ENCODE results near the gene STIMATE.

Gene STIMATE

DNA sequence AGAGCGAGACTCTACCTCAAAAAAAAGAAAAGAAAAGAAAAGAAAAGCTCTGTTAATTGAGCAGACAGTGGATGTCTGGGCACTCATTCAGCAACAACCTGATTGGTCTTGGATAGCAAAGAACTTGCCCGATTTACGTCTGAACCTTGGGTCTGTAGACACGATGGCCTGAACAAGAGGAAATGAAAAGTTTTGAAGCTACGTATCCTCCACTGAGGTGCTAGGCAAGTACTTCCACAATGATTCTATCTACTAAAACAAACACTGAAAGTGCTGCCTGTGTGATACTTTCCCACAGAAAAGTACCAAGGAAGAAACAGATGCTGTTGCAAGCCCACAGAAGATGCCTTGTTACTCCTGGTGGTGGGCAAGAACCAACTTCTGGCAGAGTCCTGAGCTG is 40.7 kb downstream of the STIMATE start:
- no peaks in the 10 kb centered on the region for H3K4me1 ChIP-seq (ENCODE audit: insufficient read depth, poor library complexity, severe bottlenecking)
- H3K4me3 ChIP-seq (ENCODE audit: severe bottlenecking) = no peak overlapping the region
- H3K27ac ChIP-seq (ENCODE audit: poor library complexity, severe bottlenecking) = no peak overlapping the region
- TF ChIP-seq, protein P1, sequence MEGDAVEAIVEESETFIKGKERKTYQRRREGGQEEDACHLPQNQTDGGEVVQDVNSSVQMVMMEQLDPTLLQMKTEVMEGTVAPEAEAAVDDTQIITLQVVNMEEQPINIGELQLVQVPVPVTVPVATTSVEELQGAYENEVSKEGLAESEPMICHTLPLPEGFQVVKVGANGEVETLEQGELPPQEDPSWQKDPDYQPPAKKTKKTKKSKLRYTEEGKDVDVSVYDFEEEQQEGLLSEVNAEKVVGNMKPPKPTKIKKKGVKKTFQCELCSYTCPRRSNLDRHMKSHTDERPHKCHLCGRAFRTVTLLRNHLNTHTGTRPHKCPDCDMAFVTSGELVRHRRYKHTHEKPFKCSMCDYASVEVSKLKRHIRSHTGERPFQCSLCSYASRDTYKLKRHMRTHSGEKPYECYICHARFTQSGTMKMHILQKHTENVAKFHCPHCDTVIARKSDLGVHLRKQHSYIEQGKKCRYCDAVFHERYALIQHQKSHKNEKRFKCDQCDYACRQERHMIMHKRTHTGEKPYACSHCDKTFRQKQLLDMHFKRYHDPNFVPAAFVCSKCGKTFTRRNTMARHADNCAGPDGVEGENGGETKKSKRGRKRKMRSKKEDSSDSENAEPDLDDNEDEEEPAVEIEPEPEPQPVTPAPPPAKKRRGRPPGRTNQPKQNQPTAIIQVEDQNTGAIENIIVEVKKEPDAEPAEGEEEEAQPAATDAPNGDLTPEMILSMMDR (IDR thresholded peaks at IDR 0.05; ENCODE audit: poor library complexity, severe bottlenecking) = no peak
- DNase-seq (ENCODE audit: low spot score) (no peak), ATAC-seq (ENCODE audit: low read depth) (no peak)
- H3K9me3 ChIP-seq (ENCODE audit: severe bottlenecking) = no peaks in the 10 kb centered on the region
- peaks cover 3% of the 10 kb centered on the region; the same call in 1 of the 2 replicates for H3K36me3 ChIP-seq (ENCODE audit: low read depth)
- H3K27me3 ChIP-seq (ENCODE audit: insufficient read depth, poor library complexity, severe bottlenecking) = no peaks in the 10 kb centered on the region

DNA sequence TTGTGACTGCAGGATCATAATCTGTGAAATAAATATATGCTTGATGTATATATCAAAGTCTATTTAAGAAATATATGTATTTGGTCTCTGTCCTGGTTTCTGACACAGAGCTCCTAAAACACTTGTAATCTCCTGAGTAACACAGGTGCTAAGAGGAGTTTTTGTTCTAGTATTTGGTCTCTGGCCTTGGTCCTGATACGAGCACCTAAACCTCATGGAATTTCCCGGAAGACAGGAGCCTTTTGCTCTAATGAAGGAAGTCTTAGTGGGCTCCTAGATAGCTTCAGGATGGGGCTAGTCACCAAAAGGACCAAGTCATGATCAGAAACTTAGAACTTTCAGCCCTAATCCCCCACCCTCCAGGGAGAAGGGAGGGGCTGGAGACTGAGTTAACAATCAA is 43.3 kb downstream of the STIMATE start:
- Histone ChIP-seq H3K9me3 (ENCODE audit: severe bottlenecking) (no peaks in the 10 kb centered on the region), H3K27ac (ENCODE audit: poor library complexity, severe bottlenecking) (no peak overlapping the region), H3K36me3 (ENCODE audit: low read depth) (peaks cover 9% of the 10 kb centered on the region; the same call in 1 of the 2 replicates), H3K27me3 (ENCODE audit: insufficient read depth, poor library complexity, severe bottlenecking) (no peaks in the 10 kb centered on the region), H3K4me3 (ENCODE audit: severe bottlenecking) (no peak overlapping the region), H3K4me1 (ENCODE audit: insufficient read depth, poor library complexity, severe bottlenecking) (no peaks in the 10 kb centered on the region)
- TF ChIP-seq, protein P1 (IDR thresholded peaks at IDR 0.05; ENCODE audit: poor library complexity, severe bottlenecking) = no peak
- ATAC-seq (ENCODE audit: low read depth) (no peak), DNase-seq (ENCODE audit: low spot score) (no peak)

DNA sequence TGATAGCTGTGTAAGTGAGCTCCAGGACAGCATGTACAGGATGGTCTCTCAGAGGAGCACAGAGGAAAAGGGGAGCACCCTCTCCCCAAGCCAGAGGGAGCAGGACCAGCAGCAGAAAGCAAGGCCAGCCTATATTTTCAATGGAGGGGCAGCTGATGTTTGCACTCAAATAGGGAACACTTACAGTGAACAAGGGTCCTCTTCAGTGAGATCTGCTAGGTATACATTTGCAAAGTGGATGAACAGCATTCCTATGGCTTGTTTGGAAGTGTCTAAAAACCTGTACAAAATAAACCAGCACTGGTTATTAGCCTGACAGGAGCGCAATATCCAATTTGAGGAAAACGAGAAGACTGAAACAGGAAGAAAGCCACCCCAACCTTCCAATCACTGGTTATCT is 44.9 kb downstream of the STIMATE start:
- ATAC-seq (ENCODE audit: low read depth) (no peak), DNase-seq (ENCODE audit: low spot score) (no peak)
- no peak overlapping the region for H3K27ac ChIP-seq (ENCODE audit: poor library complexity, severe bottlenecking)
- H3K4me3 ChIP-seq (ENCODE audit: severe bottlenecking) = no peak overlapping the region
- no peaks in the 10 kb centered on the region for H3K9me3 ChIP-seq (ENCODE audit: severe bottlenecking)
- H3K4me1 ChIP-seq (ENCODE audit: insufficient read depth, poor library complexity, severe bottlenecking) = no peaks in the 10 kb centered on the region
- peaks cover 14% of the 10 kb centered on the region; the same call in 1 of the 2 replicates for H3K36me3 ChIP-seq (ENCODE audit: low read depth)
- no peaks in the 10 kb centered on the region for H3K27me3 ChIP-seq (ENCODE audit: insufficient read depth, poor library complexity, severe bottlenecking)
- TF ChIP-seq, protein P1 (IDR thresholded peaks at IDR 0.05; ENCODE audit: poor library complexity, severe bottlenecking) = no peak

DNA sequence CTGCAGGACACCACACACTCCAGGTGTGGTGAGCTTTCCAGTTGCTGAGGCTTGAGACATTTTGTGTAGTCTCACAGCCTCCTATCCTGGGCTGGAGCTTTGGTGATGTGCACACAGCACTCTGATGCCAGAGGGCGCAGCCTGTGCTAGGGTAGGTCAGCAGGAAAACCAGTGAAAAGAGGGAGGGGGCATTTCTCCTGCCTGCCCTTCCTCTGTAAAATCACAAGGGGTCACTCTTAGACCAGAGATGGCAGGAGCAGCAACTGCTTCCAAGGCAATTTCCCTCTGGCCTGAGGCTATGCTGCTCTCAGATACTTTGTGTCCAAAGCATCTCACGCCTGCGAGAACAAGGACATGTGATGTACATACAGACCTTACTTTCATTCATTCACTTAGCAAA is 46.0 kb downstream of the STIMATE start:
- H3K36me3 ChIP-seq (ENCODE audit: low read depth) = peaks cover 14% of the 10 kb centered on the region; the same call in 1 of the 2 replicates
- H3K27me3 ChIP-seq (ENCODE audit: insufficient read depth, poor library complexity, severe bottlenecking) = no peaks in the 10 kb centered on the region
- no peak for DNase-seq (ENCODE audit: low spot score)
- H3K4me1 ChIP-seq (ENCODE audit: insufficient read depth, poor library complexity, severe bottlenecking) = no peaks in the 10 kb centered on the region
- H3K4me3 ChIP-seq (ENCODE audit: severe bottlenecking) = no peak overlapping the region
- TF ChIP-seq, protein P1 (IDR thresholded peaks at IDR 0.05; ENCODE audit: poor library complexity, severe bottlenecking) = peak; percentile 59
- H3K27ac ChIP-seq (ENCODE audit: poor library complexity, severe bottlenecking) = no peak overlapping the region
- no peaks in the 10 kb centered on the region for H3K9me3 ChIP-seq (ENCODE audit: severe bottlenecking)
- ATAC-seq (ENCODE audit: low read depth) = peak; percentile 66; the same call in 2 of the 3 replicates

DNA sequence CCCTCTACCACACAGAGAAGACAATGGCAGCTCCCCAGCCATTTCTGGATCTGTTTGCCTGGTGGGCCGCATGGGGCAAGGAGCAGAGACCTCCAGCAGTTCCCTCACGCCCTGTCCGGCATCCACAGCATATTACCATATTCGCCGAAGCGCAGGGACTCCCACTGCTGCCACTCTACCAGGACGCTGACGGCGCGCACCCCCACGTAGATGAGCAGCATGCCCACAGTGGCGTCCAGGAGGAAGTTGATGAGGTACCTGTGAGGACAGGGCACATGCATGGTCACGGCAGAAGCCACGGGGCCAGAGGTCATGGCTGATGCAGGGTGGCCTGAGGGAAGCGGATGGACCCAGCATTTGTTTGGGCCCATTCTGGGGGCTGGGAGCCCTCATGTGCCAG is 47.7 kb downstream of the STIMATE start:
- no peak for ATAC-seq (ENCODE audit: low read depth)
- peaks cover 14% of the 10 kb centered on the region; the same call in 1 of the 2 replicates for H3K36me3 ChIP-seq (ENCODE audit: low read depth)

More for the DNA sequence above, 47.7 kb downstream of the STIMATE start:
- no peaks in the 10 kb centered on the region for H3K9me3 ChIP-seq (ENCODE audit: severe bottlenecking)
- DNase-seq (ENCODE audit: low spot score) = no peak
- no peak overlapping the region for H3K4me3 ChIP-seq (ENCODE audit: severe bottlenecking)
- no peaks in the 10 kb centered on the region for H3K4me1 ChIP-seq (ENCODE audit: insufficient read depth, poor library complexity, severe bottlenecking)
- H3K27ac ChIP-seq (ENCODE audit: poor library complexity, severe bottlenecking) = no peak overlapping the region
- TF ChIP-seq, protein P1 (IDR thresholded peaks at IDR 0.05; ENCODE audit: poor library complexity, severe bottlenecking) = no peak
- H3K27me3 ChIP-seq (ENCODE audit: insufficient read depth, poor library complexity, severe bottlenecking) = no peaks in the 10 kb centered on the region
